Testis (tissue), 3 donors: ENCODE results near the gene HMG20A. TPM values are rescaled to one million over a fixed set of nuclear protein-coding genes. Genes with fewer than 3 reads are reported as not detected.
A peak's percentile ranks its signal among the peaks of the same experiment; 100 is the strongest.

Experiments used
- DNase-seq: peaks from one replicate; pipeline ENCODE4 v3.0.0-alpha.2; 2019
- H3K27ac ChIP-seq, 2 donors: fragments of 200-600 bp; sonication (generic); one replicate each; pipeline ENCODE4 v1.5.1; 2019
- H3K27me3 ChIP-seq: fragments of 200-600 bp; sonication (generic); one replicate; pipeline ENCODE4 v1.5.1; 2019
- H3K36me3 ChIP-seq: fragments of 200-600 bp; sonication (generic); one replicate; pipeline ENCODE4 v1.5.1; 2017; ENCODE audit warnings: low read depth; ENCODE audit errors: missing control alignments
- H3K4me1 ChIP-seq: fragments of 200-600 bp; sonication (generic); one replicate; pipeline ENCODE4 v1.5.1; 2019
- H3K4me3 ChIP-seq, 2 donors: fragments of 200-600 bp; sonication (generic); one replicate each; pipeline ENCODE4 v1.5.1; 2017 to 2019
- H3K9me3 ChIP-seq: fragments of 200-600 bp; sonication (generic); one replicate; pipeline ENCODE4 v1.5.1; 2017
- POLR2A ChIP-seq: fragments of 450-650 bp; IDR thresholded peaks from one replicate; pipeline ENCODE4 v1.6.1; 2017; ENCODE audit warnings: antibody characterized with exemption, mild to moderate bottlenecking, moderate library complexity
- WGBS, 2 donors: methylation state at CpG; one replicate each; pipeline ENCODE4 v1.1.5; 2018; 5-methylcytosine and 5-hydroxymethylcytosine counted together
- intact Hi-C: fragments of 100-400 bp; cut with DNase I; formaldehyde crosslinking; loops from one replicate; pipeline ENCODE4 v1.15.1; 2023; ENCODE audit warnings: low total_unique reads
- polyA plus RNA-seq: library from polyadenylated mRNA; stranded (reverse); fragments of 350-450 nt; fragmentation: Illumina TruSeq; extraction: RNeasy Lipid Tissue Mini Kit (QIAGEN cat#74804); gene quantifications from one replicate; pipeline ENCODE4 v1.2.3, GENCODE V29; 2014; ENCODE audit warnings: low read depth, low replicate concordance; ENCODE audit not compliant: insufficient read depth
- total RNA-seq, 2 donors: library from RNA; depleted of rRNA; stranded (reverse); fragments of >200 nt; gene quantifications; one replicate each; pipeline ENCODE4 v1.2.3, GENCODE V29; 2016
- TF ChIP-seq, protein P1 (sequence below), 3 experiments: fragments of 450-650 bp in 2 of 3; fragments of 200-600 bp in 1 of 3; sonication (generic) in 1 of 3; IDR thresholded peaks; one replicate each; pipeline ENCODE4 v1.5.1; 2016 to 2019; ENCODE audit warnings: antibody characterized with exemption in 3 of 3, mild to moderate bottlenecking in 2 of 3, moderate library complexity in 1 of 3

Gene HMG20A
- total and polyA plus RNA-seq, 3 donors from 2014 or later = 44.2 to 87.7 (median 76.9) TPM

DNA sequence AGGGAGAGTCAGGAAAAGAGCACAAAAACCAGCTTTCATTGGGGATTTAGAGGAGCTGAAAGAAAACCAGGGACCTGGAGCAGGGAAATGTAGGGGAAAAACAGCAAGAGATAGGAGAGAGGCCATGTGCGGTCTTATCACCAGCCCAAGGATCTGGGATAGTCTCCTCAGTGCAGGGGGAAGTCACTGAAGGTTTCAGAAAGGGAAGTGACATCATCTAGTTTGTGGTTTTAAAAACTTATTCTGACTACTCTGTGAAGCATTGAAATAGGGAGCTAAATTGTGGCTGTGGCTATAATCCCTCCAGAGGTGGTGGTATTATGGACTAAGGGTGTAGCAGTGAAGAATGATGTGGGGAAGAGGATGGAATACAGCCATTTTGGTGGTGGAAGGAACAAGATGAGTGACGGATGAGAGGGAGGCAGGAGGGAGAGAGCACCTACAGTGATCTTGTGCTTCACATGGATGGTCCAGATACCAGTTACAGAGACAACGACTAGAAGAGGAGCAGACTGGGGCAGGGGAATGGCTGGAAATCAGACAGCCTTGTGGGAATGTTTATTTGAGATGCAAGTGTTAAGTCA, 72.7 kb downstream of the HMG20A start:
- no peaks in the 10 kb centered on the region for H3K36me3 ChIP-seq
- peaks cover 38% of the 10 kb centered on the region for H3K4me1 ChIP-seq
- no peak for DNase-seq
- no peak for TF ChIP-seq POLR2A
- TF ChIP-seq, protein P1, sequence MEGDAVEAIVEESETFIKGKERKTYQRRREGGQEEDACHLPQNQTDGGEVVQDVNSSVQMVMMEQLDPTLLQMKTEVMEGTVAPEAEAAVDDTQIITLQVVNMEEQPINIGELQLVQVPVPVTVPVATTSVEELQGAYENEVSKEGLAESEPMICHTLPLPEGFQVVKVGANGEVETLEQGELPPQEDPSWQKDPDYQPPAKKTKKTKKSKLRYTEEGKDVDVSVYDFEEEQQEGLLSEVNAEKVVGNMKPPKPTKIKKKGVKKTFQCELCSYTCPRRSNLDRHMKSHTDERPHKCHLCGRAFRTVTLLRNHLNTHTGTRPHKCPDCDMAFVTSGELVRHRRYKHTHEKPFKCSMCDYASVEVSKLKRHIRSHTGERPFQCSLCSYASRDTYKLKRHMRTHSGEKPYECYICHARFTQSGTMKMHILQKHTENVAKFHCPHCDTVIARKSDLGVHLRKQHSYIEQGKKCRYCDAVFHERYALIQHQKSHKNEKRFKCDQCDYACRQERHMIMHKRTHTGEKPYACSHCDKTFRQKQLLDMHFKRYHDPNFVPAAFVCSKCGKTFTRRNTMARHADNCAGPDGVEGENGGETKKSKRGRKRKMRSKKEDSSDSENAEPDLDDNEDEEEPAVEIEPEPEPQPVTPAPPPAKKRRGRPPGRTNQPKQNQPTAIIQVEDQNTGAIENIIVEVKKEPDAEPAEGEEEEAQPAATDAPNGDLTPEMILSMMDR (IDR thresholded peaks at IDR 0.05) = no peak
- no peaks in the 10 kb centered on the region for H3K27me3 ChIP-seq
- no peaks in the 10 kb centered on the region for H3K9me3 ChIP-seq
- intact Hi-C loops = loop anchor here (10.0 kb wide), 1 partner anchor 69 kb away; the partner anchor contains the start of genes HMG20A and PEAK1
- H3K4me3 ChIP-seq = no peak overlapping the region
- WGBS, 2 donors = 76 to 80% methylated on average over 3 of the region's 3 CpGs
- H3K27ac ChIP-seq = no peak overlapping the region

DNA sequence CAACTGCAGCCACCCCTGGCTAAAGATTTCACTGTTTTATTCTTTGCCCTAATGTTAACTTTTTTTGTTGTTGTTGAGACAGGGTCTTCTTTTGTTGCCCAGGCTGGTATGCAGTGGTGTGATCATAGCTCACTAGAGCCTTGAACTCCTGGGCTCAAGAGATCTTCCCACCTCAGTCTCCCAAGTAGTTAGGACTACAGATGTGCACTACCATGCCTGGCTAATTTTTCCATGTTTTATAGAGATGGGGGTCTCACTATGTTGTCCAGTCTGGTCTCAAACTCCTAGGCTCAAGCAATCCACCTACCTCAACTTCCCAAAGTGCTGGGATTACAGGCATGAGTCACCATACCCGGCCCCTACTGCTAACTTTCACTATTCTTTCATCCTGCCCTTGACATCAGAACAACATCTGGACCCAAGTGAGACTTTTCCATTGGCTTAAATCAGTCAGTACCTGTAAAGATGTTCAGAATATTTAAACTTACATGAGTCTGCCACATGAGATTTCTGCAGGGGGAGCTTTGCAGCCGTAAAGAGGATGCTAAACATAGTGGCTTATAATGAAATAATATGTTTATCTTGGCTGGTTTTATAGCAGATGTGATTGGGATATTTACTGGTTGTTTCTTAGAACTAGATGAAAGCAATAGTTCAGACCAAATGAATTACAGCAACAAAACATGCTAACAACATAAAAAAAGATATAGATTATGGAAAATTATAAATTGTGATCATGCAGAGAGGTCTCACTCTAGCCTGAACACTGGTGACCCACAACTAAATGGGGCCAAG, 73.6 kb downstream of the HMG20A start:
- WGBS, 2 donors = 44 to 64% methylated on average over 2 of the region's 2 CpGs
- no peaks in the 10 kb centered on the region for H3K36me3 ChIP-seq
- no peaks in the 10 kb centered on the region for H3K9me3 ChIP-seq
- H3K4me1 ChIP-seq = peaks cover 46% of the 10 kb centered on the region
- H3K27me3 ChIP-seq = no peaks in the 10 kb centered on the region
- intact Hi-C loops = loop anchor here (10.0 kb wide), 1 partner anchor 69 kb away; the partner anchor contains the start of genes HMG20A and PEAK1
- H3K27ac ChIP-seq = no peak overlapping the region
- DNase-seq = no peak
- H3K4me3 ChIP-seq = no peak overlapping the region
- TF ChIP-seq POLR2A = no peak
- TF ChIP-seq, protein P1 (IDR thresholded peaks at IDR 0.05) = no peak

DNA sequence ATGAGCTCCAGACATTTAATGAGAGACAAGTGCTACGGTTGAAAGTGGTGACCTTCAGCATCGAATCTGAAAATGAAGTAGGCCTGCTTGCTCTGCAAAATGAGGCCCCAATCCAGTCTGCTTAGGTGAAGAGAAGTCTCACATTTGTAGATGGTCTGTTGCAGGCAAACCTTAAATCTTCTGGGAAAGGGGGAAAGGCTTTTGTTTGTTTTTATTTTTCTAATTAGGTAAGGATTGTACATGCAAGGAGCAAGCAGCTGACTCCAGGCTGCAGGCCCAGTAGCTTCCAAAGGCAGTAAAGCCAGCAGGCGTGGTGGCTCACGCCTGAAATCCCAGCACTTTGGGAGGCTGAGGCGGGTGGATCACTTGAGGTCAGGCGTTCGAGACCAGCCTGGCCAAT, 74.3 kb downstream of the HMG20A start:
- no peak for DNase-seq
- no peaks in the 10 kb centered on the region for H3K9me3 ChIP-seq
- no peaks in the 10 kb centered on the region for H3K27me3 ChIP-seq
- 75 to 80% methylated on average over 7 of the region's 7 CpGs for WGBS, 2 donors
- H3K27ac ChIP-seq = no peak overlapping the region
- no peaks in the 10 kb centered on the region for H3K36me3 ChIP-seq
- peaks cover 46% of the 10 kb centered on the region for H3K4me1 ChIP-seq
- no peak overlapping the region for H3K4me3 ChIP-seq
- TF ChIP-seq POLR2A = no peak
- TF ChIP-seq, protein P1 (IDR thresholded peaks at IDR 0.05) = no peak
- intact Hi-C loops = loop anchor here (10.0 kb wide), 1 partner anchor 70 kb away; the partner anchor contains the start of genes HMG20A and PEAK1

DNA sequence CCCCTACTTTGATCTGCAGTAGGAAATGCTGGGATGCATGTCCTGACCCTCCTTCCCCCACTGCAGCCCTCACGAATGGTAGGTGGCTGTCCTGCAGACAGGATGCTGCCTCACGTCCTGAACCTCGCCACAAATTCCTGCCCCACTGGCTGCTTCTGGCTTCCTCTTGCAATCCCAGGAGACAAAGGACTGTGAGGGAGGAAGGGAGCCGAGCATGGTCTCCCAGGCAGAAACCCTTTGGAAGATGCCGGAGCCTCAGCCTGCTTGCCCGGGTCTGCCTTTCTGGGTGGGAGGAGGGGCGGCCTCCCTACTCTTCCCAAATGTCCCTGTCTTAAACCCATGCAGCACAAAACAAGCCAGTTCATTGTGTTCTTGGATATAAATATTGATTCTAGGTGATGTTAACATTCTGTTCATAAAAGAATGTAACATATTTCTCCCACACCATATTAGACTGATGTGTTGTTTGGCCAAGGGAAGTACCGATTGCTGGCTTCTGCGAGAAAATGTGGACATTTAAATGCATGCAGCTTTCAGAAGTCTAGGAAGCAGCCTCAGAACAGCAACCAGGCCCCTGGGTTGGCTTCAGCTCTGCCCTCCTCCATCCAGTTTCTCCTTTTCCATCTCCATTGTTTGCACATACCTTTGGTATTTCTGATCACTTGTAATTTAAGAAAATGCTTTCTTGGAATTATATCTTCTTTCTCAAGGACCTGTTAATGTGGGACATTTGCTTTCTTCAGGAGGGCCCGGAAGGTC, 75.3 kb downstream of the HMG20A start:
- intact Hi-C loops = loop anchor here (10.0 kb wide), 1 partner anchor 71 kb away; the partner anchor contains the start of genes HMG20A and PEAK1
- TF ChIP-seq, protein P1 (IDR thresholded peaks at IDR 0.05) = no peak
- no peak for TF ChIP-seq POLR2A
- H3K4me1 ChIP-seq = peaks cover 46% of the 10 kb centered on the region
- WGBS, 2 donors = 18% methylated on average over 6 to 10 of the region's 10 CpGs
- peak overlapping the region; percentile 67 to 80 for H3K27ac ChIP-seq
- no peaks in the 10 kb centered on the region for H3K9me3 ChIP-seq
- peak overlapping the region in 1 of 2 donors; percentile 11 for H3K4me3 ChIP-seq
- no peak for DNase-seq
- no peaks in the 10 kb centered on the region for H3K27me3 ChIP-seq
- H3K36me3 ChIP-seq = no peaks in the 10 kb centered on the region
